Parathyroid adenoma (tissue), 2 donors: ENCODE data around the gene ASIC2.

Experiments
- H2AFZ ChIP-seq: fragments of 300-600 bp; sonication (generic); one replicate; pipeline ENCODE4 v1.7.0; 2017; ENCODE audit warnings: antibody characterized with exemption, mild to moderate bottlenecking
- H3K27ac ChIP-seq: fragments of 300-600 bp; sonication (generic); one replicate; pipeline ENCODE4 v1.7.0; 2017
- H3K27me3 ChIP-seq: fragments of 300-600 bp; sonication (generic); one replicate; pipeline ENCODE4 v1.7.0; 2017; ENCODE audit warnings: low read length; ENCODE audit not compliant: control insufficient read depth, insufficient read depth
- H3K36me3 ChIP-seq: fragments of 300-600 bp; sonication (generic); one replicate; pipeline ENCODE4 v1.7.0; 2017; ENCODE audit warnings: low read length; ENCODE audit not compliant: control insufficient read depth, insufficient read depth
- H3K4me1 ChIP-seq: fragments of 300-600 bp; sonication (generic); one replicate; pipeline ENCODE4 v1.7.0; 2017; ENCODE audit warnings: control low read depth
- H3K4me2 ChIP-seq: fragments of 300-600 bp; sonication (generic); one replicate; pipeline ENCODE4 v1.7.0; 2017; ENCODE audit warnings: low read length
- H3K4me3 ChIP-seq: fragments of 300-600 bp; sonication (generic); one replicate; pipeline ENCODE4 v1.7.0; 2017; ENCODE audit warnings: low read depth, low read length
- H3K79me2 ChIP-seq: fragments of 300-600 bp; sonication (generic); one replicate; pipeline ENCODE4 v1.7.0; 2017; ENCODE audit warnings: control low read depth
- H3K9ac ChIP-seq: fragments of 300-600 bp; sonication (generic); one replicate; pipeline ENCODE4 v1.7.0; 2017; ENCODE audit warnings: mild to moderate bottlenecking
- H3K9me3 ChIP-seq: fragments of 300-600 bp; sonication (generic); one replicate; pipeline ENCODE4 v1.7.0; 2017; ENCODE audit warnings: low read length; ENCODE audit not compliant: control insufficient read depth
- TF ChIP-seq, protein P1 (sequence below): fragments of 300-600 bp; sonication (generic); IDR thresholded peaks from one replicate; pipeline ENCODE4 v1.7.0; 2017; ENCODE audit warnings: antibody characterized with exemption, mild to moderate bottlenecking
- donor health status: primary hyperparathyroidism.

ASIC2 gene

DNA sequence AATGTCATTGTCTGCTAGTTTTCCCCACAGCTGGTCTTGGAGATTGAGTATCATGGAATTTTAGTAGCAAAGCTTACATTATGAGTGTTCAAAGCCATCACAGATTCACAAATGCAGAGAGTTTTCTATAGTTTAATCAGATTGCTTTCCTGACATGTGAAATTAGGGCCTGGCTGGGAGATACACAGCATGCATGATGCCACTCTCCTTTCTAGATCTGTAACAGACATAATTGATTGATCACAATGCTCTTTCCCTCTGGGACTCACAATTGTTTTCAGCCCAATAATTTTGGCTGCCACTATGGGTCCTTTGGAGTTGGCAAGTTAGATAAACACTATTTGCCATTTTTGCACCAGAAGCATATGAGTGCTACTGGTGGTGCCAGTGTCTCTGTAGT, 168.9 kb downstream of the ASIC2 start:
- no peaks in the 10 kb centered on the region for H3K27me3 ChIP-seq
- H2AFZ ChIP-seq = no peak overlapping the region
- H3K4me2 ChIP-seq = no peak overlapping the region
- no peak overlapping the region for H3K4me3 ChIP-seq
- H3K9ac ChIP-seq = no peak overlapping the region
- no peaks in the 10 kb centered on the region for H3K36me3 ChIP-seq
- H3K79me2 ChIP-seq = no peaks in the 10 kb centered on the region
- no peaks in the 10 kb centered on the region for H3K4me1 ChIP-seq
- TF ChIP-seq, protein P1, sequence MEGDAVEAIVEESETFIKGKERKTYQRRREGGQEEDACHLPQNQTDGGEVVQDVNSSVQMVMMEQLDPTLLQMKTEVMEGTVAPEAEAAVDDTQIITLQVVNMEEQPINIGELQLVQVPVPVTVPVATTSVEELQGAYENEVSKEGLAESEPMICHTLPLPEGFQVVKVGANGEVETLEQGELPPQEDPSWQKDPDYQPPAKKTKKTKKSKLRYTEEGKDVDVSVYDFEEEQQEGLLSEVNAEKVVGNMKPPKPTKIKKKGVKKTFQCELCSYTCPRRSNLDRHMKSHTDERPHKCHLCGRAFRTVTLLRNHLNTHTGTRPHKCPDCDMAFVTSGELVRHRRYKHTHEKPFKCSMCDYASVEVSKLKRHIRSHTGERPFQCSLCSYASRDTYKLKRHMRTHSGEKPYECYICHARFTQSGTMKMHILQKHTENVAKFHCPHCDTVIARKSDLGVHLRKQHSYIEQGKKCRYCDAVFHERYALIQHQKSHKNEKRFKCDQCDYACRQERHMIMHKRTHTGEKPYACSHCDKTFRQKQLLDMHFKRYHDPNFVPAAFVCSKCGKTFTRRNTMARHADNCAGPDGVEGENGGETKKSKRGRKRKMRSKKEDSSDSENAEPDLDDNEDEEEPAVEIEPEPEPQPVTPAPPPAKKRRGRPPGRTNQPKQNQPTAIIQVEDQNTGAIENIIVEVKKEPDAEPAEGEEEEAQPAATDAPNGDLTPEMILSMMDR = no peak
- no peaks in the 10 kb centered on the region for H3K9me3 ChIP-seq
- no peak overlapping the region for H3K27ac ChIP-seq

DNA sequence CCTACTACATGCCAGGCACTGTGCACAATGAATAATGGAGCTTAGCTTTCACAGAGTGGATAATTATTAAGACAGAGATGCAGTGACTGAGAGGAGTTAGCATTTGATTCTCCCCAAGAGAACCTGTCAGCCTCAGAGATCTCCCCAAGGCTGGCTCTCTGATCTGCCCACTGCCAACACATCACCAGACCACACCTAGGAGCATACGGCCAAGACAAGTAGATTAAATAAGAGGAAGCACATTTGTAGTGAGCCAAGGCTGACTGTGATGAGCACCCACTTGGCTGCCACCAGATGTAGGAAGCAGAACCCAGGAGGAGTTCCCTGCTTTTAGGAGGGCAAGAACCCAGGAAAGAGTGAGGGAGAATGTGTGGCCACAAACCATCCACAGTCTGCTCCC, 171.3 kb downstream of the ASIC2 start:
- no peak overlapping the region for H3K9ac ChIP-seq
- H3K4me2 ChIP-seq = no peak overlapping the region
- no peaks in the 10 kb centered on the region for H3K4me1 ChIP-seq
- H3K27me3 ChIP-seq = no peaks in the 10 kb centered on the region
- TF ChIP-seq, protein P1 = no peak
- H3K27ac ChIP-seq = no peak overlapping the region
- no peak overlapping the region for H3K4me3 ChIP-seq
- no peaks in the 10 kb centered on the region for H3K79me2 ChIP-seq
- no peaks in the 10 kb centered on the region for H3K9me3 ChIP-seq
- H2AFZ ChIP-seq = no peak overlapping the region
- no peaks in the 10 kb centered on the region for H3K36me3 ChIP-seq

DNA sequence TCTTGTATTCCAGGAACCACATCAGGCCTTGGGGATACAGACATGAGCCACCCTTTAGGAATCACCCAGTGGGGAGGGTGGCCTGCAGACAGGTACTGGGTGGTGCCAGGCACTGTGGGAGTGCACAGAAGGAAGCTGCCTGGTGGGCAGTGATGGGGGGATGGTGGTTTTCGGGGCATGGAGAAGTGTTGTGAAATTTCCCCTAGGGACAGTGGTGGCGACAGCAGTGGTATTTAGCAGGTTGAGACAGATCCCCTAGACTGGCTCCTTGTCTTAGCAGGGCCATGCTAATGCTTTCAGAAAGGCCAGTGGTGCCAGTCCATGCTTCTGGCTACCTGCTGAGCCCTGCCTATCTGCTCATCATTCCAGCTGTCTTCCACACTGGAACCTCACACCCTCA, 171.8 kb downstream of the ASIC2 start:
- H3K9ac ChIP-seq = no peak overlapping the region
- no peak overlapping the region for H3K4me3 ChIP-seq
- no peaks in the 10 kb centered on the region for H3K4me1 ChIP-seq
- no peaks in the 10 kb centered on the region for H3K27me3 ChIP-seq
- H3K9me3 ChIP-seq = no peaks in the 10 kb centered on the region
- TF ChIP-seq, protein P1 = no peak
- no peak overlapping the region for H3K4me2 ChIP-seq
- H2AFZ ChIP-seq = no peak overlapping the region
- no peak overlapping the region for H3K27ac ChIP-seq
- no peaks in the 10 kb centered on the region for H3K79me2 ChIP-seq
- H3K36me3 ChIP-seq = no peaks in the 10 kb centered on the region

DNA sequence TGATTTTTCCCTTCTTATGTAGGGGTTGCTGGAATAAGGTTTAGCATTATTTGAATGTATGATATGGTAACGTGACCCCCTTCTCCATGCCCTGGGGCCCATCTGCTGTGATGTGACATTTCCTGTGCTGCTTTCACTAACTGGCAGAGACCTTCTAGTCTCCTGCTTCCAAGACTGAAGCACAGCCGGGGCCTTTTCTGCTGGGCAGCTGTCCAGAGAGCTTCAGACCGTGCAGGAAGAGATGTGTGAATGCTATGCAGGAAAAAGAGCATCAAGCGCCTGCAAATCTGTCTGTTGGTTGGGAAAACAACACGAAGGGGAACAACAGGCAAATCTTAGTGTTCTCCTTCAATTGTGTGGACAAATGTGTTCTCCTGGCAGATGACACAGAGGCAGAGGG, 173.0 kb downstream of the ASIC2 start:
- Histone ChIP-seq H3K9ac (no peak overlapping the region), H3K9me3 (no peaks in the 10 kb centered on the region), H3K4me1 (no peaks in the 10 kb centered on the region), H3K79me2 (no peaks in the 10 kb centered on the region), H3K4me3 (no peak overlapping the region), H3K27ac (no peak overlapping the region), H3K27me3 (no peaks in the 10 kb centered on the region), H2AFZ (no peak overlapping the region), H3K4me2 (no peak overlapping the region), H3K36me3 (no peaks in the 10 kb centered on the region)
- TF ChIP-seq, protein P1 = no peak

- H3K9me3 ChIP-seq = no peaks in the 10 kb centered on the region
- H2AFZ ChIP-seq = no peak overlapping the region
- TF ChIP-seq, protein P1 = no peak
- no peaks in the 10 kb centered on the region for H3K4me1 ChIP-seq
- no peak overlapping the region for H3K27ac ChIP-seq
- no peak overlapping the region for H3K9ac ChIP-seq
- no peaks in the 10 kb centered on the region for H3K79me2 ChIP-seq
- H3K27me3 ChIP-seq = no peaks in the 10 kb centered on the region
- H3K4me2 ChIP-seq = no peak overlapping the region
- H3K36me3 ChIP-seq = no peaks in the 10 kb centered on the region
- no peak overlapping the region for H3K4me3 ChIP-seq
Measured at GRCh38 chr17:33118391-33119075, 174.6 kb downstream of the ASIC2 start.
